ENCODE measurements around the gene PCDHB10.
A peak's percentile ranks its signal among the peaks of the same experiment; 100 is the strongest.
"Not testable (repeated sequence)": the region's sequence is repeated elsewhere in the genome, so short reads cannot be mapped to it uniquely, and the experiment has no call there.

PCDHB10 gene

GRCh38 chr5:141192110-141192725 is at the start of gene PCDHB10:
TSS of gene PCDHB10 (plus strand) at chr5:141192353. CDS start at chr5:141192553, 200 bp downstream.
- DNase-seq (ENCODE audit: low read depth, low spot score) = peak; percentile 39

DNA sequence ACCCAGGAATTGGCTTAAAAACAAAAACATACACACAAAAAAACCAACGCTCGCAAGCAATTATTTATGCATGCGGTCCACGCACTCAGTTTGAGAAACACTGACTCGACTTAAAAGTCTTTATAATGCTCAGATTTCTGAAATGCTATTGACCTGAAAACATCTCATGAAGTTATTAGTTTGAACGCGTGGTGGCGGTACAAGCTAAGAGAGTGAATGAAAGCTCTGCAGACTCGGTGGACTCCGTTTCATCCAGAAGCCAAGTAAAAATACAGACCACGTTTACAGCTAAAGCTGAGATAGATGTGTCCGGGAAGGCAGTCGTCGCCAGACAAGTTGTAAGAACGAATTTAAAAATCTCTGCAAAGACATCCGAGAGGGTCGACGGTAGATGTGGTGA is 42.3 kb upstream of the PCDHB10 start, which contains the start of gene PCDHB6:
Gene PCDHB6 (plus strand): TSS at position 246 of the 400 bp plus-strand sequence. CDS start 201 bp downstream, outside the sequence.
- DNase-seq (ENCODE audit: low read depth, low spot score) = peak; percentile 4

DNA sequence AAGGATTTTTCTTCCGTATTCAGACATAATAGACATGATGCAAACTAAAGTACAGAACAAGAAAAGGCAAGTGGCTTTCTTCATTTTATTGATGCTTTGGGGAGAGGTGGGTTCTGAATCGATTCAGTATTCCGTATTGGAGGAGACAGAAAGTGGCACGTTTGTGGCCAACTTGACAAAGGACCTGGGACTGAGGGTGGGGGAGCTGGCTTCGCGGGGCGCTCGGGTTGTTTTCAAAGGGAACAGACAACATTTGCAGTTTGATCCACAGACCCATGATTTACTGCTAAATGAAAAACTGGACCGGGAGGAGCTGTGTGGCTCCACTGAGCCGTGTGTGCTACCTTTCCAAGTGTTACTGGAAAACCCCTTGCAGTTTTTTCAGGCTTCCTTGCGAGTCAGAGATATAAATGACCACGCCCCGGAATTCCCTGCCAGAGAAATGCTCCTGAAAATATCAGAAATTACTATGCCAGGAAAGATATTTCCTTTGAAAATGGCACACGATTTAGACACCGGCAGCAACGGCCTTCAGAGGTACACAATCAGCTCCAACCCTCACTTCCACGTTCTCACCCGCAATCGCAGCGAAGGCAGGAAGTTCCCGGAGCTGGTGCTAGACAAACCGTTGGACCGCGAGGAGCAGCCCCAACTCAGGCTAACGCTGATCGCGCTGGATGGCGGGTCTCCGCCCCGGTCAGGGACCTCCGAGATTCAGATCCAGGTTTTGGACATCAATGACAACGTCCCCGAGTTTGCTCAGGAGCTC is 41.7 kb upstream of the PCDHB10 start:
- DNase-seq (ENCODE audit: low read depth, low spot score) = no peak

GRCh38 chr5:141150993-141151325 is 41.2 kb upstream of the PCDHB10 start:
- no peak for DNase-seq (ENCODE audit: low read depth, low spot score)

DNA sequence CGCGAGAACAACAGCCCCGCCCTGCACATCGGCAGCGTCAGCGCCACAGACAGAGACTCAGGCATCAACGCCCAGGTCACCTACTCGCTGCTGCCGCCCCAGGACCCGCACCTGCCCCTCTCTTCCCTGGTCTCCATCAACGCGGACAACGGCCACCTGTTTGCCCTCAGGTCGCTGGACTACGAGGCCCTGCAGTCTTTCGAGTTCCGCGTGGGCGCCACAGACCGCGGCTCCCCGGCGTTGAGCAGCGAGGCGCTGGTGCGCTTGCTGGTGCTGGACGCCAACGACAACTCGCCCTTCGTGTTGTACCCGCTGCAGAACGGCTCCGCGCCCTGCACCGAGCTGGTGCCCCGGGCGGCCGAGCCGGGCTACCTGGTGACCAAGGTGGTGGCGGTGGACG is 40.5 kb upstream of the PCDHB10 start:
- not testable (repeated sequence) for DNase-seq (ENCODE audit: low read depth, low spot score)

- not testable (repeated sequence) for DNase-seq (ENCODE audit: low read depth, low spot score)
These were observed 40.1 kb upstream of the PCDHB10 start for GRCh38 chr5:141152096-141152495.

- DNase-seq (ENCODE audit: low read depth, low spot score) = no peak
These were observed 36.4 kb upstream of the PCDHB10 start for GRCh38 chr5:141155540-141156374.

DNA sequence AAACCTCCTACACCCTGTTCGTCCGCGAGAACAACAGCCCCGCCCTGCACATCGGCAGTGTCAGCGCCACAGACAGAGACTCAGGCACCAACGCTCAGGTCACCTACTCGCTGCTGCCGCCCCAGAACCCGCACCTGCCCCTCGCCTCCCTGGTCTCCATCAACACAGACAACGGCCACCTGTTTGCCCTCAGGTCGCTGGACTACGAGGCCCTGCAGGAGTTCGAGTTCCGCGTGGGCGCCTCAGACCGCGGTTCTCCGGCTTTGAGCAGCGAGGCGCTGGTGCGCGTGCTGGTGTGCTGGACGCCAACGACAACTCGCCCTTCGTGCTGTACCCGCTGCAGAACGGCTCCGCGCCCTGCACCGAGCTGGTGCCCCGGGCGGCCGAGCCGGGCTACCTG is 34.8 kb upstream of the PCDHB10 start:
- DNase-seq (ENCODE audit: low read depth, low spot score) = not testable (repeated sequence)

- DNase-seq (ENCODE audit: low read depth, low spot score) = not testable (repeated sequence)
These were observed 34.3 kb upstream of the PCDHB10 start for GRCh38 chr5:141157901-141158300.

DNA sequence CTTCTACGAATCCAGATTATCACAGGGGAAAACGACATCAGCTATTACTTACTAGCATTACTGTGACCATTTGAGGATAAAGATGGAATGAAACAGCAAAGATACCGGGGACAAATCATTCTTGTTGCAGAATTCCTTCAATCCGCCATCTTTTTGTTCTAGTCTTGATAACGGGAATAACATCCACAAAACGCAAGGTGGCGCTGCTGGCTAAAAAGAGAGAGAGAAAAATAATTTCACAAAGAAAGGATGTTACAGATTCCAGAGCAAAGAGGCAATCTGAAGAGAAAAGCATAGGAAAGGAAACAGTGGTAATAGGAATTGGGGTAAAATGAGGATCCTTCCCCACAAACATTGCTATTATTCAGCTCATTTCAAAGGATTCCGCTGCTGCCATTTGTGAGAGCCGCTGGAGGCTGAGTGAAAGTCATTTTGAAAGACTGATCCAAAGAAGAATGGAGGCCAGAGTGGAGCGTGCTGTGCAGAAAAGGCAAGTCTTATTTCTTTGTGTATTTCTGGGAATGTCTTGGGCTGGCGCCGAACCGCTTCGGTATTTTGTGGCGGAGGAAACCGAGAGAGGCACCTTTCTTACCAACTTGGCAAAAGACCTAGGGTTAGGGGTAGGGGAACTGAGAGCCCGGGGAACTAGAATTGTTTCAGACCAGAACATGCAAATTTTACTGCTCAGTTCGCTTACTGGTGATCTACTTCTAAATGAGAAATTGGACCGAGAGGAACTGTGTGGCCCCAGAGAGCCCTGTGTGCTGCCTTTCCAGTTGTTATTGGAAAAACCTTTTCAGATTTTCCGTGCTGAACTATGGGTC is 19.6 kb upstream of the PCDHB10 start, which contains the start of gene PCDHB7:
Gene PCDHB7 (plus strand): TSS at position 264 of the 824 bp plus-strand sequence. CDS start 192 bp downstream, at position 456.
- peak; percentile 33 for DNase-seq (ENCODE audit: low read depth, low spot score)

DNA sequence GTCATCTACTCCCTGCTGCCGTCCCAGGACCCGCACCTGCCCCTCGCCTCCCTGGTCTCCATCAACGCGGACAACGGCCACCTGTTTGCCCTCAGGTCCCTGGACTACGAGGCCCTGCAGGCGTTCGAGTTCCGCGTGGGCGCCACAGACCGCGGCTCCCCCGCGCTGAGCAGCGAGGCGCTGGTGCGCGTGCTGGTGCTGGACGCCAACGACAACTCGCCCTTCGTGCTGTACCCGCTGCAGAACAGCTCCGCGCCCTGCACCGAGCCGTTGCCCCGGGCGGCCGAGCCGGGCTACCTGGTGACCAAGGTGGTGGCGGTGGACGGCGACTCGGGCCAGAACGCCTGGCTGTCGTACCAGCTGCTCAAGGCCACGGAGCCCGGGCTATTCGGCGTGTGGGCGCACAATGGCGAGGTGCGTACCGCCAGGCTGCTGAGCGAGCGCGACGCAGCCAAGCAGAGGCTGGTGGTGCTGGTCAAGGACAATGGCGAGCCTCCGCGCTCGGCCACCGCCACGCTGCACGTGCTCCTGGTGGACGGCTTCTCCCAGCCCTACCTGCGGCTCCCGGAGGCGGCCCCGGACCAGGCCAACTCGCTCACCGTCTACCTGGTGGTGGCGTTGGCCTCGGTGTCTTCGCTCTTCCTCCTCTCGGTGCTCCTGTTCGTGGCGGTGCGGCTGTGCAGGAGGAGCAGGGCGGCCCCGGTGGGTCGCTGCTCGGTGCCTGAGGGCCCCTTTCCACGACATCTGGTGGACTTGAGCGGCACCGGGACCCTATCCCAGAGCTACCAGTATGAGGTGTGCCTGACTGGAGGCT is 17.7 kb upstream of the PCDHB10 start:
- DNase-seq (ENCODE audit: low read depth, low spot score) = not testable (repeated sequence)

GRCh38 chr5:141175933-141176332 is 16.2 kb upstream of the PCDHB10 start:
- DNase-seq (ENCODE audit: low read depth, low spot score) = no peak

GRCh38 chr5:141177577-141178191 is 14.5 kb upstream of the PCDHB10 start, which contains the start of gene PCDHB8:
TSS of gene PCDHB8 (plus strand) at chr5:141177790. CDS start at chr5:141178035, 245 bp downstream.
- not testable (repeated sequence) for DNase-seq (ENCODE audit: low read depth, low spot score)

DNA sequence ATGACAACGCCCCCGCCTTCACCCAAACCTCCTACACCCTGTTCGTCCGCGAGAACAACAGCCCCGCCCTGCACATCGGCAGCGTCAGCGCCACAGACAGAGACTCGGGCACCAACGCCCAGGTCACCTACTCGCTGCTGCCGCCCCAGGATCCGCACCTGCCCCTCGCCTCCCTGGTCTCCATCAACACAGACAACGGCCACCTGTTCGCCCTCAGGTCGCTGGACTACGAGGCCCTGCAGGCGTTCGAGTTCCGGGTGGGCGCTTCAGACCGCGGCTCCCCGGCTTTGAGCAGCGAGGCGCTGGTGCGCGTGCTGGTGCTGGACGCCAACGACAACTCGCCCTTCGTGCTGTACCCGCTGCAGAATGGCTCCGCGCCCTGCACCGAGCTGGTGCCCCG is 12.8 kb upstream of the PCDHB10 start:
- not testable (repeated sequence) for DNase-seq (ENCODE audit: low read depth, low spot score)

DNA sequence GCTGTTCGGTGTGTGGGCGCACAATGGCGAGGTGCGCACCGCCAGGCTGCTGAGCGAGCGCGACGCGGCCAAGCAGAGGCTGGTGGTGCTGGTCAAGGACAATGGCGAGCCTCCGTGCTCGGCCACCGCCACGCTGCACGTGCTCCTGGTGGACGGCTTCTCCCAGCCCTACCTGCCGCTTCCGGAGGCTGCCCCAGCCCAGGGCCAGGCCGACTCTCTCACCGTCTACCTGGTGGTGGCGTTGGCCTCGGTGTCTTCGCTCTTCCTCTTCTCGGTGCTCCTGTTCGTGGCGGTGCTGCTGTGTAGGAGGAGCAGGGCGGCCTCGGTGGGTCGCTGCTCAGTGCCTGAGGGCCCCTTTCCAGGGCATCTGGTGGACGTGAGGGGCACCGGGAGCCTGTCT is 12.3 kb upstream of the PCDHB10 start:
- DNase-seq (ENCODE audit: low read depth, low spot score) = not testable (repeated sequence)

DNA sequence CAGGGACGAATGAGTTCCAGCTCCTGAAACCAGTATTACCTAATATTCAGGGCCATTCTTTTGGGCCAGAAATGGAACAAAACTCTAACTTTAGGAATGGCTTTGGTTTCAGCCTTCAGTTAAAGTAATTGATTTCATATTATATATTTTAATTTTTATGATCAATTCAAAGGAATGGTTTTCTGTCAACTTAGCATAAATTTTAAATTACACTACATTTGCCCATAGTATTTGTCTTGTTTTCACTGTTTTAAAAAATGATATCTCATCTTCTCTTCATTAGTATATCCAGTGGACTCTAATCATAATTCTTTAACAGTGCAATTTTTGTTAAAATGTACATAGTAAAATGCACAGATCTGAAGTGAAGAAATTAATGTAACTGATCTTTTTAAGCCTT is 11.8 kb upstream of the PCDHB10 start:
- DNase-seq (ENCODE audit: low read depth, low spot score) = no peak

- peak; percentile 28 for DNase-seq (ENCODE audit: low read depth, low spot score)
These were observed 9.9 kb upstream of the PCDHB10 start, which contains the start of gene PCDHB16 for GRCh38 chr5:141182248-141182647. TSS of gene PCDHB16 (plus strand) at chr5:141182387. CDS start at chr5:141182560, 173 bp downstream.

DNA sequence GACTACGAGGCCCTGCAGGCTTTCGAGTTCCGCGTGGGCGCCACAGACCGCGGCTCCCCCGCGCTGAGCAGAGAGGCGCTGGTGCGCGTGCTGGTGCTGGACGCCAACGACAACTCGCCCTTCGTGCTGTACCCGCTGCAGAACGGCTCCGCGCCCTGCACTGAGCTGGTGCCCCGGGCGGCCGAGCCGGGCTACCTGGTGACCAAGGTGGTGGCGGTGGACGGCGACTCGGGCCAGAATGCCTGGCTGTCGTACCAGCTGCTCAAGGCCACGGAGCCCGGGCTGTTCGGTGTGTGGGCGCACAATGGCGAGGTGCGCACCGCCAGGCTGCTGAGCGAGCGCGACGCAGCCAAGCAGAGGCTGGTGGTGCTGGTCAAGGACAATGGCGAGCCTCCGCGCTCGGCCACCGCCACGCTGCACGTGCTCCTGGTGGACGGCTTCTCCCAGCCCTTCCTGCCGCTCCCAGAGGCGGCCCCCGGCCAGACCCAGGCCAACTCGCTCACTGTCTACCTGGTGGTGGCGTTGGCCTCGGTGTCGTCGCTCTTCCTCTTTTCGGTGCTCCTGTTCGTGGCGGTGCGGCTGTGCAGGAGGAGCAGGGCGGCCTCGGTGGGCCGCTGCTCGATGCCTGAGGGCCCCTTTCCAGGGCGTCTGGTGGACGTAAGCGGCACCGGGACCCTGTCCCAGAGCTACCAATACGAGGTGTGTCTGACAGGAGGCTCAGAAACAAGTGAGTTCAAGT is 7.9 kb upstream of the PCDHB10 start:
- DNase-seq (ENCODE audit: low read depth, low spot score) = not testable (repeated sequence)
